ENCODE data around the gene SFMBT1.

DNA sequence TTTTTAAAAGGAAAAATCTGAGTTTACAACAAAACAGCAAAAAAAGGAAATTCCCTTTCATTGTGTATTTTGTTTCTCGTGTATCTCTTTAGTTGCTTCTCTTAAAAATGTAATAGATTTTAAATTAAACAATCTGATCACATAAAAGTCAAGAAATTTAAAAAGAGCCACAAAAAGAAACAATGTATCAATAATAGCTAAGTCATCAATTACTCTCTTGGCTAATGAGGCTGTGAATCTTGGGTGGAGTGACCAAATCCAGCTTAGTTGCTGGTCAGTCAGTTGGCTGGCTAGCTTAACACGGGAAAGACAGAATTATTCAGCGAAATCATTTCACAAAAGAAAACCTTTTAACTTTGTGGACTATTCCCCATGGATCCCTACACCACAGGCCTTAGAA, 3.2 kb downstream of the SFMBT1 start:
- TF ChIP-seq, protein P1, sequence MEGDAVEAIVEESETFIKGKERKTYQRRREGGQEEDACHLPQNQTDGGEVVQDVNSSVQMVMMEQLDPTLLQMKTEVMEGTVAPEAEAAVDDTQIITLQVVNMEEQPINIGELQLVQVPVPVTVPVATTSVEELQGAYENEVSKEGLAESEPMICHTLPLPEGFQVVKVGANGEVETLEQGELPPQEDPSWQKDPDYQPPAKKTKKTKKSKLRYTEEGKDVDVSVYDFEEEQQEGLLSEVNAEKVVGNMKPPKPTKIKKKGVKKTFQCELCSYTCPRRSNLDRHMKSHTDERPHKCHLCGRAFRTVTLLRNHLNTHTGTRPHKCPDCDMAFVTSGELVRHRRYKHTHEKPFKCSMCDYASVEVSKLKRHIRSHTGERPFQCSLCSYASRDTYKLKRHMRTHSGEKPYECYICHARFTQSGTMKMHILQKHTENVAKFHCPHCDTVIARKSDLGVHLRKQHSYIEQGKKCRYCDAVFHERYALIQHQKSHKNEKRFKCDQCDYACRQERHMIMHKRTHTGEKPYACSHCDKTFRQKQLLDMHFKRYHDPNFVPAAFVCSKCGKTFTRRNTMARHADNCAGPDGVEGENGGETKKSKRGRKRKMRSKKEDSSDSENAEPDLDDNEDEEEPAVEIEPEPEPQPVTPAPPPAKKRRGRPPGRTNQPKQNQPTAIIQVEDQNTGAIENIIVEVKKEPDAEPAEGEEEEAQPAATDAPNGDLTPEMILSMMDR (tag by site-specific recombination; IDR thresholded peaks at IDR 0.05): no peak
- TF ChIP-seq ZNF311 (tag by site-specific recombination; IDR thresholded peaks at IDR 0.05; ENCODE audit: borderline replicate concordance) (no peak), ZNF37A (tag by site-specific recombination; IDR thresholded peaks at IDR 0.05) (no peak), ZNF23 (tag by site-specific recombination; IDR thresholded peaks at IDR 0.05; ENCODE audit: borderline replicate concordance) (no peak), SP2 (tag by site-specific recombination; IDR thresholded peaks at IDR 0.05) (no peak), ZNF223 (tag by site-specific recombination; IDR thresholded peaks at IDR 0.05) (no peak)
- TF ChIP-seq, protein P2, sequence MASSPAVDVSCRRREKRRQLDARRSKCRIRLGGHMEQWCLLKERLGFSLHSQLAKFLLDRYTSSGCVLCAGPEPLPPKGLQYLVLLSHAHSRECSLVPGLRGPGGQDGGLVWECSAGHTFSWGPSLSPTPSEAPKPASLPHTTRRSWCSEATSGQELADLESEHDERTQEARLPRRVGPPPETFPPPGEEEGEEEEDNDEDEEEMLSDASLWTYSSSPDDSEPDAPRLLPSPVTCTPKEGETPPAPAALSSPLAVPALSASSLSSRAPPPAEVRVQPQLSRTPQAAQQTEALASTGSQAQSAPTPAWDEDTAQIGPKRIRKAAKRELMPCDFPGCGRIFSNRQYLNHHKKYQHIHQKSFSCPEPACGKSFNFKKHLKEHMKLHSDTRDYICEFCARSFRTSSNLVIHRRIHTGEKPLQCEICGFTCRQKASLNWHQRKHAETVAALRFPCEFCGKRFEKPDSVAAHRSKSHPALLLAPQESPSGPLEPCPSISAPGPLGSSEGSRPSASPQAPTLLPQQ (tag by site-specific recombination; IDR thresholded peaks at IDR 0.05): no peak

Data from HEK293 (cell line).